ENCODE results near the gene SPATA31E1.

Gene SPATA31E1

DNA sequence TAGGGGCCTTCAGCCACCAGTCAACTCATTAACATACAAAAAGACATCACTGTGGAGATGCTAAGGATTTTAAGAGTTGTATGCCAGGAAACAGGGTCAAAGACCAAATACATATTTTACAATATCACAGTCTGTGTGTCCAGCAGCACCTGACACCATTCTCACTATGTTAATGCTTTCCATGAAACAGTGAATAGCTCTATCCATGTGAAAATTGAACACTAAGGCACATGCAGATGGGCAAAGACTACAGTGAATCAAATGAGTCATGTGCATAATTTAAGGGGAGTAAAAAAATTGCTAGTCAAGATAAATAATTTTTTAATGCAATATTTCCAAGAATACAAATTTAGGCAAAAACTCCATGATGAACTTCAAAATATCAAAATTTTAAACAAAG lies 7.6 kb upstream of the SPATA31E1 start:
- Histone ChIP-seq H3K4ac (ENCODE audit: low read length) (no peak overlapping the region), H3K4me2 (ENCODE audit: insufficient read depth, low read length, poor library complexity, severe bottlenecking) (no peak overlapping the region), H3K4me3 (ENCODE audit: low read length in 2 of 2) (no peak overlapping the region), H2BK12ac (ENCODE audit: low read length) (no peak overlapping the region), H4K91ac (ENCODE audit: low read depth, low read length, poor library complexity) (no peak overlapping the region), H3K27me3 (ENCODE audit: control insufficient read depth in 3 of 3, insufficient read depth in 3 of 3, low read depth in 1 of 3, low read length in 3 of 3) (no peaks in the 10 kb centered on the region), H4K8ac (ENCODE audit: low read depth, low read length) (no peak overlapping the region), H3K9me3 (replicated peaks in 1 of 2; ENCODE audit: control insufficient read depth in 2 of 2, insufficient read depth in 1 of 2, low read depth in 1 of 2, low read length in 2 of 2) (no peaks in the 10 kb centered on the region), H3K36me3 (replicated peaks in 1 of 2; ENCODE audit: control insufficient read depth in 2 of 2, insufficient read depth in 2 of 2, low read length in 2 of 2) (no peaks in the 10 kb centered on the region), H3K9ac (ENCODE audit: low read depth, low read length, poor library complexity) (no peak overlapping the region), H3K4me1 (ENCODE audit: control insufficient read depth in 2 of 2, insufficient read depth in 1 of 2, low read depth in 1 of 2, low read length in 2 of 2) (peaks cover 0 to 2% of the 10 kb centered on the region in 2 donors), H3K23ac (ENCODE audit: low read depth, low read length, poor library complexity) (no peak overlapping the region), H3K18ac (ENCODE audit: low read length) (no peak overlapping the region), H3K27ac (replicated peaks; ENCODE audit: low read length) (no peak overlapping the region), H3K14ac (ENCODE audit: low read length) (no peak overlapping the region), H3K79me1 (ENCODE audit: low read depth, low read length) (no peaks in the 10 kb centered on the region), H2BK120ac (ENCODE audit: low read depth, low read length) (no peak overlapping the region), H2BK5ac (ENCODE audit: low read length) (no peak overlapping the region), H2BK15ac (ENCODE audit: low read length) (no peak overlapping the region), H2AK5ac (ENCODE audit: low read depth, low read length) (no peak overlapping the region), H2AFZ (ENCODE audit: low read length) (no peak overlapping the region)
- DNase-seq (ENCODE audit: low spot score): no peak

DNA sequence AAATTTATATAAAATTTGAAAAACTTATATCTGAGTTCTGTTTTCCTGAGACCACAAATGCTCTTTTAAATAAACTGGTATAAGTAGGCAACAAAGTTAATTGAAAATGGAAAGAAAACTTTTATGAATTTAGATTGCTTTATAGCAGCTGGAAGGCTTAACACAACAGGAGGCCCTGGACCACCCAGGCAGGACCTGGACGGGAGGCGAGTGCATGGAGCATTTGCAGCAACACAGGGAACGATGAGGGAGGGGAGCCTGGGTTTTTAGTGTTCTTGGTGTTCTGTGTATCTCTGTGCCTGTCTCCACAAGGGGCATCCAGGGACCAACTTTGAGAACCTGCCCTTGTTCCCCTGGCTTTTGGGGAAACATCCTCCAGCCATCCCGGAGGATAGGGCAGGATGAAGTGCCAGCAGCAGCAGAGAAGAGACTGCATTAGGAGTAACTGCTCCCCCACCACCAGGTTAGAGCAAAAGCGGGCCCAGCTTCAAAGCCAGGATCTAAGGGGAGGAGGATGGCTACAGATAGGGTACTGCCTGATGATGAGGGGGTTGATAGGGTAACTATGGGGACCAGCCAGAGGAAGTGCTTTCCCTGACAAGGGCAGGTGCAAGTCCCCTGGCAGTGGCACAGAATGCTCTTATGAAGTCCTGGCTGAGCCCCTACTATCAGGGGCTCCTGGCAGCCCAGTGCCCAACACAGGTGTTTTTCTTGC lies 6.7 kb upstream of the SPATA31E1 start:
- DNase-seq (ENCODE audit: low spot score): no peak
- no peak overlapping the region for H3K14ac ChIP-seq (ENCODE audit: low read length)
- no CpG with 5 or more reads among the region's 5 CpGs for WGBS, 2 donors (ENCODE audit: extremely low coverage in 2 of 2, insufficient read length in 2 of 2, insufficient replicate concordance in 1 of 2)

DNA sequence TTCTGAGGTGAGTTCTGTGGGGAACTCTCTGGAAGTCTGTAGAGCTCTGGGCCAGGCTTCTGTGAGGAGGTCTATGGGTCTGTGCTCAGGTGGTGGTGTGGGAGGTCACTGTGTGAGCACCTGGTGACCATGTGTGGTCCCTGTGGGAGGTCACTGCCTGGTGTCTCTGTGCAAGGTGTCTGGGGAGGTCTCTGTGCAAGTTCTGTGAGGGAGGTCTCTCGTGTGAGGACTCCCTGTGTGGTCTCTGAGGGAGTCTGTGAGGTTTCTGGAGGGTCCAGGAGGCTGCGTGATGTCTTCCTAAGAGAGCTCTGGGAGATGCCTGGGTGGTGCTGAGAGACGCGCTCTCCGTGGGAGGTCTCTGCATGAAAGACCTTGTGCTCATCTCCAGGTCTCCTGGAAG lies 6.0 kb upstream of the SPATA31E1 start:
- no peak for DNase-seq (ENCODE audit: low spot score)
- H3K79me1 ChIP-seq (ENCODE audit: low read depth, low read length): no peaks in the 10 kb centered on the region
- H3K36me3 ChIP-seq (replicated peaks in 1 of 2; ENCODE audit: control insufficient read depth in 2 of 2, insufficient read depth in 2 of 2, low read length in 2 of 2): no peaks in the 10 kb centered on the region
- H3K14ac ChIP-seq (ENCODE audit: low read length): no peak overlapping the region
- no peak overlapping the region for H3K18ac ChIP-seq (ENCODE audit: low read length)
- no peak overlapping the region for H4K8ac ChIP-seq (ENCODE audit: low read depth, low read length)
- H2BK15ac ChIP-seq (ENCODE audit: low read length): no peak overlapping the region
- no peak overlapping the region for H2BK120ac ChIP-seq (ENCODE audit: low read depth, low read length)
- H3K9ac ChIP-seq (ENCODE audit: low read depth, low read length, poor library complexity): no peak overlapping the region
- H2AFZ ChIP-seq (ENCODE audit: low read length): no peak overlapping the region
- H2BK5ac ChIP-seq (ENCODE audit: low read length): no peak overlapping the region
- no peaks in the 10 kb centered on the region for H3K9me3 ChIP-seq (replicated peaks in 1 of 2; ENCODE audit: control insufficient read depth in 2 of 2, insufficient read depth in 1 of 2, low read depth in 1 of 2, low read length in 2 of 2)
- no peaks in the 10 kb centered on the region for H3K27me3 ChIP-seq (ENCODE audit: control insufficient read depth in 3 of 3, insufficient read depth in 3 of 3, low read depth in 1 of 3, low read length in 3 of 3)
- no peak overlapping the region for H3K23ac ChIP-seq (ENCODE audit: low read depth, low read length, poor library complexity)
- no peak overlapping the region for H3K4me3 ChIP-seq (ENCODE audit: low read length in 2 of 2)
- no CpG with 5 or more reads among the region's 5 CpGs for WGBS, 2 donors (ENCODE audit: extremely low coverage in 2 of 2, insufficient read length in 2 of 2, insufficient replicate concordance in 1 of 2)
- no peak overlapping the region for H2BK12ac ChIP-seq (ENCODE audit: low read length)
- H4K91ac ChIP-seq (ENCODE audit: low read depth, low read length, poor library complexity): no peak overlapping the region
- no peak overlapping the region for H3K27ac ChIP-seq (replicated peaks; ENCODE audit: low read length)
- H2AK5ac ChIP-seq (ENCODE audit: low read depth, low read length): no peak overlapping the region
- H3K4me2 ChIP-seq (ENCODE audit: insufficient read depth, low read length, poor library complexity, severe bottlenecking): no peak overlapping the region
- H3K4me1 ChIP-seq (ENCODE audit: control insufficient read depth in 2 of 2, insufficient read depth in 1 of 2, low read depth in 1 of 2, low read length in 2 of 2): peaks cover 0 to 2% of the 10 kb centered on the region in 2 donors
- no peak overlapping the region for H3K4ac ChIP-seq (ENCODE audit: low read length)

More for the DNA sequence above, 6.7 kb upstream of the SPATA31E1 start:
- Histone ChIP-seq H3K4me1 (ENCODE audit: control insufficient read depth in 2 of 2, insufficient read depth in 1 of 2, low read depth in 1 of 2, low read length in 2 of 2) (peaks cover 0 to 2% of the 10 kb centered on the region in 2 donors), H4K8ac (ENCODE audit: low read depth, low read length) (no peak overlapping the region), H3K18ac (ENCODE audit: low read length) (no peak overlapping the region), H3K27me3 (ENCODE audit: control insufficient read depth in 3 of 3, insufficient read depth in 3 of 3, low read depth in 1 of 3, low read length in 3 of 3) (no peaks in the 10 kb centered on the region), H3K9ac (ENCODE audit: low read depth, low read length, poor library complexity) (no peak overlapping the region), H3K4ac (ENCODE audit: low read length) (no peak overlapping the region), H3K27ac (replicated peaks; ENCODE audit: low read length) (no peak overlapping the region), H3K23ac (ENCODE audit: low read depth, low read length, poor library complexity) (no peak overlapping the region), H3K4me3 (ENCODE audit: low read length in 2 of 2) (no peak overlapping the region), H2AK5ac (ENCODE audit: low read depth, low read length) (no peak overlapping the region), H2BK12ac (ENCODE audit: low read length) (no peak overlapping the region), H4K91ac (ENCODE audit: low read depth, low read length, poor library complexity) (no peak overlapping the region), H2BK120ac (ENCODE audit: low read depth, low read length) (no peak overlapping the region), H3K79me1 (ENCODE audit: low read depth, low read length) (no peaks in the 10 kb centered on the region), H2BK5ac (ENCODE audit: low read length) (no peak overlapping the region), H3K9me3 (replicated peaks in 1 of 2; ENCODE audit: control insufficient read depth in 2 of 2, insufficient read depth in 1 of 2, low read depth in 1 of 2, low read length in 2 of 2) (no peaks in the 10 kb centered on the region), H3K36me3 (replicated peaks in 1 of 2; ENCODE audit: control insufficient read depth in 2 of 2, insufficient read depth in 2 of 2, low read length in 2 of 2) (no peaks in the 10 kb centered on the region), H3K4me2 (ENCODE audit: insufficient read depth, low read length, poor library complexity, severe bottlenecking) (no peak overlapping the region), H2BK15ac (ENCODE audit: low read length) (no peak overlapping the region), H2AFZ (ENCODE audit: low read length) (no peak overlapping the region)

DNA sequence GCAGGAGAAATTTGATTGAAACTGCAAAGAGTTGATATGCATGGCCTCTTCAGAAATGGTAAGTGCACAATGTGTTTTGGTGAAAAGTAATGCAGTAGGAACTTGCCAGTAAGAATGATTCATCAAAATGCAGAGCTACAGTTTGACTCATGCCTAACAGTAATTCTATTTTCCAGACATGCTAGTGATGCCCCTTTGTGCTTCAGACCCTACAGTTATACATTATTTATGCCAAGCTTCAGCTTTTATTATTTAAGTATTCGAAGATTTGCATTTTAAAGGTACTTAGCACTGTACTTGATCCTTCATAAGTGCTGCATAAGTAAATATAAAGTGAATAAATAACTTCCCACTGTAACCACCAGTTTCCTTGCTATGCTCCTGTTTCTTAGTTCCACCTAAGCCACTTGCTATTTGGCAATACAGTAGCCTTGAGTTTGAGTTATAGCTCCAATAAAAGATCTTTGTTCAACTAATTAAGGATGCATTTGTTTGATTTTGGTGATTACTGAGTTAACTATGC lies 3.6 kb upstream of the SPATA31E1 start:
- Histone ChIP-seq H3K4me3 (ENCODE audit: low read length in 2 of 2) (no peak overlapping the region), H3K4me2 (ENCODE audit: insufficient read depth, low read length, poor library complexity, severe bottlenecking) (no peak overlapping the region), H3K4me1 (ENCODE audit: control insufficient read depth in 2 of 2, insufficient read depth in 1 of 2, low read depth in 1 of 2, low read length in 2 of 2) (peaks cover 0 to 7% of the 10 kb centered on the region in 2 donors), H3K27ac (replicated peaks; ENCODE audit: low read length) (no peak overlapping the region), H3K9me3 (replicated peaks in 1 of 2; ENCODE audit: control insufficient read depth in 2 of 2, insufficient read depth in 1 of 2, low read depth in 1 of 2, low read length in 2 of 2) (no peaks in the 10 kb centered on the region), H4K91ac (ENCODE audit: low read depth, low read length, poor library complexity) (no peak overlapping the region), H2BK12ac (ENCODE audit: low read length) (no peak overlapping the region), H3K79me1 (ENCODE audit: low read depth, low read length) (no peaks in the 10 kb centered on the region), H3K27me3 (ENCODE audit: control insufficient read depth in 3 of 3, insufficient read depth in 3 of 3, low read depth in 1 of 3, low read length in 3 of 3) (no peaks in the 10 kb centered on the region), H3K9ac (ENCODE audit: low read depth, low read length, poor library complexity) (no peak overlapping the region), H3K23ac (ENCODE audit: low read depth, low read length, poor library complexity) (no peak overlapping the region), H3K36me3 (replicated peaks in 1 of 2; ENCODE audit: control insufficient read depth in 2 of 2, insufficient read depth in 2 of 2, low read length in 2 of 2) (no peaks in the 10 kb centered on the region), H3K4ac (ENCODE audit: low read length) (no peak overlapping the region), H4K8ac (ENCODE audit: low read depth, low read length) (no peak overlapping the region), H2BK15ac (ENCODE audit: low read length) (no peak overlapping the region), H3K18ac (ENCODE audit: low read length) (no peak overlapping the region), H2AK5ac (ENCODE audit: low read depth, low read length) (no peak overlapping the region), H2BK120ac (ENCODE audit: low read depth, low read length) (no peak overlapping the region), H2BK5ac (ENCODE audit: low read length) (no peak overlapping the region), H2AFZ (ENCODE audit: low read length) (no peak overlapping the region), H3K14ac (ENCODE audit: low read length) (no peak overlapping the region)
- no peak for DNase-seq (ENCODE audit: low spot score)
- no CpG with 5 or more reads among the region's 1 CpG for WGBS, 2 donors (ENCODE audit: extremely low coverage in 2 of 2, insufficient read length in 2 of 2, insufficient replicate concordance in 1 of 2)
